Activated naive CD4-positive, alpha-beta T cell treated with anti-CD3 and anti-CD28 coated beads for 36 hours (primary cell): Measurements from ENCODE around the gene SEC61B. TPM values are rescaled to one million over a fixed set of nuclear protein-coding genes. Genes with fewer than 3 reads are reported as not detected.
"Not testable (repeated sequence)": the region's sequence is repeated elsewhere in the genome, so short reads cannot be mapped to it uniquely, and the experiment has no call there.

ENCODE experiments used
- CTCF ChIA-PET: fragments of 350-600 bp; sonication (Branson Sonifier 250); formaldehyde crosslinking; loops from one replicate; lab custom pipeline; 2021; ENCODE audit warnings: antibody characterized with exemption; lab: Charles Lee
- DNase-seq: peaks from one replicate; pipeline ENCODE4 v3.0.0-alpha.2; 2020
- H3K27ac Mint-ChIP-seq: one replicate; pipeline ENCODE4 v1.8.0; 2021; ENCODE audit warnings: mild to moderate bottlenecking, mixed read lengths
- H3K27me3 Mint-ChIP-seq: one replicate; pipeline ENCODE4 v1.8.0; 2021; ENCODE audit warnings: low read depth, mixed read lengths
- H3K36me3 Mint-ChIP-seq: one replicate; pipeline ENCODE4 v1.8.0; 2021; ENCODE audit warnings: low read depth, mixed read lengths
- H3K4me1 Mint-ChIP-seq: one replicate; pipeline ENCODE4 v1.8.0; 2021; ENCODE audit warnings: low read depth, mixed read lengths
- H3K4me3 Mint-ChIP-seq: one replicate; pipeline ENCODE4 v1.8.0; 2021; ENCODE audit warnings: mild to moderate bottlenecking, moderate library complexity, mixed read lengths
- H3K9me3 Mint-ChIP-seq: one replicate; pipeline ENCODE4 v1.8.0; 2021; ENCODE audit warnings: mixed read lengths
- intact Hi-C: fragments of 100-400 bp; cut with micrococcal nuclease; formaldehyde crosslinking; loops from one replicate; pipeline ENCODE4 v1.15.1; 2023
- total RNA-seq, 2 experiments: library from RNA; stranded (reverse); gene quantifications; one replicate each; pipeline ENCODE4 v1.2.3, GENCODE V29; 2021

The SEC61B gene
- total RNA-seq, 2 experiments from 2014 or later, result 105 TPM

DNA sequence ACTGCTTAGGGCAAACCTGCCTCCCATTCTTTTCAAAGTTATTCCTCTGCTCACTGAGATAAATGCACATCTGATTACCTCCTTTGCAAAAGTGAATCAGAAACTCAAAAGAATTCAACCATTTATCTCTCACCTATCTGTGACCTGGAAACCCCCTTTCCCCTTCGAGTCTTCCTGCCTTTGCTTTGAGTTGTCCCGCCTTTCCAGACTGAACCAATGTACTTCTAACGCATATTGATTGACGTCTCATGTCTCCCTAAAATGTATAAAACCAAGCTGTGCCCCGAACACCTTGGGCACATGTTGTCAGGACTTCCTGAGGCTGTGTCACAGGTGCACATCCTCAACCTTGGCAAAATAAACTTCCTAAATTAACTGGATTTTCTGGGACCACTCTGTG, 25.6 kb upstream of the SEC61B start:
- H3K27me3 Mint-ChIP-seq, H3K9me3 Mint-ChIP-seq, intact Hi-C loops, DNase-seq, H3K27ac Mint-ChIP-seq, H3K4me3 Mint-ChIP-seq, H3K4me1 Mint-ChIP-seq, H3K36me3 Mint-ChIP-seq: not testable (repeated sequence)
- CTCF ChIA-PET, result interaction anchor here (0.6 to 4.4 kb wide), 6 partner anchors 12 to 349 kb away, joined by 3 to 28 read pairs (median 3); no protein-coding TSS in a partner anchor

DNA sequence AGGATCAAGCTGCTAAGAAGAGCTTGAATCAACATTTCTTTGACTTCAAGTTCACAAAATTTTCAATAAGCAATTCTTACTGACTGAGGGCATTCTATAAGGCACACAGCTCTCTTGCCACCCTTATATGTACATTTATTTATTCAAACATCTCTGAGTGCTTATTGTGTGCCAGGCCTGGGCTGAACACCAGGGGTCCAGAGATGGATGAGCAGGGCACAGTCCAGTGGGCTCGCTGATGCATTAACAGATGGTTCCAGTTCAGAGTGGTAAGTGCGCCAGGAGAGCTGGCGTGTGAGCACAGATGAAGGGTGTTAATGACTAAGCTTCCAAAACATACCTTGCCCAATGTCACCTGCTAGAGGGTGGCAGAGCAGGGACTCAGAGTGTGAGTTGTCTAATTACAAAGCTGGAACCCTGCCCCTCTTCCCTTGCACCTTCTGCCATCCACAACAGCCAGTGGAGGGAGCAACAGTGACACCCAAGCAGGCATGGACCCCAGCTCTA, 24.9 kb upstream of the SEC61B start:
- no peak overlapping the region for H3K4me3 Mint-ChIP-seq
- intact Hi-C loops, result no loop called here
- no peaks in the 10 kb centered on the region for H3K36me3 Mint-ChIP-seq
- H3K27ac Mint-ChIP-seq, result no peak overlapping the region
- CTCF ChIA-PET, result interaction anchor here (0.6 to 4.4 kb wide), 5 partner anchors 12 to 798 kb away, joined by 3 to 28 read pairs (median 3); no protein-coding TSS in a partner anchor
- no peaks in the 10 kb centered on the region for H3K9me3 Mint-ChIP-seq
- DNase-seq, result no peak
- no peaks in the 10 kb centered on the region for H3K27me3 Mint-ChIP-seq
- peaks cover 2% of the 10 kb centered on the region for H3K4me1 Mint-ChIP-seq

DNA sequence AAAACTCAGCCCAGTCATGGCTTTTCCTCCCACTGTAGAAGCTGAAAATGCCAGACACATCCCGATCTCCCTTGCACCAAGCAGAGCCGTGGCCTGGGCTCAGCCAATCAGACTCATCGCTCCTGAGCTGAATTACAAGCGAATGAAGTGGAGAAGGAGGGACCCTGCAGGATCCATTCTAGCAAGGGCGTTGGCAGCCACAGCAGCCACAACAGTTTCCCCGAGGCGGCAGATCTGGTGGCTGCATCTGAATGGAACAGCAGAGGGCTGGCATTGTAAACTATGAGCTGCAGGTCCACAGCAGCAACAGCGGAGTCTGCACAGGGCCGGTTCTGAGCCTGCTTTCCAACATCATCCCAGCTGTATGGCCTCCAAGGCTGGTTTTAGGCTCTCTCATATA, 24.1 kb upstream of the SEC61B start:
- no peak overlapping the region for H3K4me3 Mint-ChIP-seq
- no peak overlapping the region for H3K27ac Mint-ChIP-seq
- CTCF ChIA-PET, result interaction anchor here (0.6 to 4.4 kb wide), 3 partner anchors 13 to 797 kb away, joined by 3 to 28 read pairs (median 4); no protein-coding TSS in a partner anchor
- no peaks in the 10 kb centered on the region for H3K36me3 Mint-ChIP-seq
- DNase-seq, result no peak
- H3K4me1 Mint-ChIP-seq, result peaks cover 2% of the 10 kb centered on the region
- H3K27me3 Mint-ChIP-seq, result no peaks in the 10 kb centered on the region
- intact Hi-C loops, result no loop called here
- H3K9me3 Mint-ChIP-seq, result no peaks in the 10 kb centered on the region

DNA sequence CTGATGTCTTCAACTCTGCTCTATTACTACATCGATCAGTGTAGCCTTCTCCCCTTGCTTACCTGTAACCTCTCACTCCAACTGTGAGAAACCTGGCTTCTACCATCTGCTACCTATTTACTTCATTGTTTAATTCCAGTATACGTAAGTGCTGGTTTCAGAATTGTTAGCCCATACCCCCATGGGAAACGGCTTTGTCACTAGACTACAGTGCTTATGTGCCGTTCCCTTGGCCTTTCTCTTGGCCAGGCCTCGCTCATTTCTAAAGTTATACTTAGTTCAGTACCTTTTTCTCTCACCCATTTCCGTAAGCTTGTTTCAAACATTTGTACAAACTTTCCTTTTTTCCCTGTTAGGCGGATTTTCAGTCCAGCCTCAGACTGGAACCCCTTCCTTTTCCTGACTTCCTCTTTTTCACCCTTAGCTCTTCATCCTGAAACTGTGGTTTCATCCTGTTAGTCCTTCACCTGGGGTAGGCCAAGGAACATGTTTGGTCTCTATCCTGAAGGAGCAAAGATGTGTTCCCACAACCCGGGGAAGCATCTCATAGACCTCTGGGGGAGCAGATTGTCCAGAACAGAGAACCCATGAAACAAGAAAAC, 22.0 kb upstream of the SEC61B start:
- no peak overlapping the region for H3K27ac Mint-ChIP-seq
- H3K27me3 Mint-ChIP-seq, result no peaks in the 10 kb centered on the region
- no peaks in the 10 kb centered on the region for H3K36me3 Mint-ChIP-seq
- intact Hi-C loops, result no loop called here
- peaks cover 2% of the 10 kb centered on the region for H3K4me1 Mint-ChIP-seq
- CTCF ChIA-PET, result interaction anchor here (4.4 kb wide), 1 partner anchor 15 kb away, joined by 28 read pairs; no protein-coding TSS in a partner anchor
- no peak overlapping the region for H3K4me3 Mint-ChIP-seq
- no peaks in the 10 kb centered on the region for H3K9me3 Mint-ChIP-seq
- DNase-seq, result no peak

DNA sequence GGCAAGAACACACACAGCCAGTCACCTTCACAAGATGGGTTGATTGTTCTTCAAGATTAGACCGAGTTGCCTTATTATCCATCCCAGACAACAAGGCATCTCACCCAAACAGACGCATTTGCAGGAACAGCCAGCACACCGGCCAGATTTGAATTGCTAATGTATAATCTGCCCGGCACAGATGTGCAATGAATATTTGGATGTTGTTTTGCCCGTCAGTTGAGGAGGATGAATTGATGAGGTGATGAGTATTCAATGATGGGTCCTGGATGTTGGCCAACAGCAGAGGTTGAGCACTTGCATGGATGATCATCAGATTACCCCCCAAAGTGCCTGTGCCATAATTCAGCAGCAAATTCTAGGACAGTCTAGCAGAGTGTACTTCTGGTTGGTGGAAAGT, 20.5 kb upstream of the SEC61B start:
- Mint-ChIP-seq H3K9me3 (peaks cover 7% of the 10 kb centered on the region), H3K36me3 (no peaks in the 10 kb centered on the region), H3K27me3 (no peaks in the 10 kb centered on the region), H3K4me3 (no peak overlapping the region), H3K27ac (no peak overlapping the region), H3K4me1 (peaks cover under 1% of the 10 kb centered on the region)
- CTCF ChIA-PET, result interaction anchor here (1.2 kb wide), 2 partner anchors 17 to 354 kb away, joined by 4 to 6 read pairs; no protein-coding TSS in a partner anchor
- intact Hi-C loops, result no loop called here
- no peak for DNase-seq

DNA sequence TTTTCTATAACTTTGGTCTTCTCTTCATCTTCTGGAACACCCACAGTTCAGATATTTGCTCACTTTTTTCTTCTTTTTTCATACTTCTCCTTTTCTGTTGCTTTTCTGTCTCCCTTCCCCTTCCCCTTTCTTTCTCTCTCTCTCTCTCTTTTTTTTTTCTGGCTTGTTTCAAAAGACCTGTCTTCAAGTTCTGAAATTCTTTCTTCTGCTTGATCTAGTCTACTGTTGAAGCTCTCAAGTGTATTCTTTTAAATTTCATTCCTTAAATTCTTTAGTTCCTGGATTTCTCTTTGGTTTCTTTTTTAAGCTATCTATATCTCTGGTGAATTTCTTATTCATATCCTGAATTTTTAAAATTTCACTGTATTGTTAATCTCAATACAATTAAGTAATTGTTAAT, 11.5 kb upstream of the SEC61B start:
- intact Hi-C loops, result no loop called here
- peaks cover 12% of the 10 kb centered on the region for H3K36me3 Mint-ChIP-seq
- CTCF ChIA-PET, result interaction anchor here (1.0 kb wide), 1 partner anchor 21 kb away, joined by 4 read pairs; no protein-coding TSS in a partner anchor
- peaks cover 32% of the 10 kb centered on the region for H3K9me3 Mint-ChIP-seq
- DNase-seq, result no peak
- H3K27ac Mint-ChIP-seq, result no peak overlapping the region
- H3K27me3 Mint-ChIP-seq, result no peaks in the 10 kb centered on the region
- no peaks in the 10 kb centered on the region for H3K4me1 Mint-ChIP-seq
- H3K4me3 Mint-ChIP-seq, result no peak overlapping the region

DNA sequence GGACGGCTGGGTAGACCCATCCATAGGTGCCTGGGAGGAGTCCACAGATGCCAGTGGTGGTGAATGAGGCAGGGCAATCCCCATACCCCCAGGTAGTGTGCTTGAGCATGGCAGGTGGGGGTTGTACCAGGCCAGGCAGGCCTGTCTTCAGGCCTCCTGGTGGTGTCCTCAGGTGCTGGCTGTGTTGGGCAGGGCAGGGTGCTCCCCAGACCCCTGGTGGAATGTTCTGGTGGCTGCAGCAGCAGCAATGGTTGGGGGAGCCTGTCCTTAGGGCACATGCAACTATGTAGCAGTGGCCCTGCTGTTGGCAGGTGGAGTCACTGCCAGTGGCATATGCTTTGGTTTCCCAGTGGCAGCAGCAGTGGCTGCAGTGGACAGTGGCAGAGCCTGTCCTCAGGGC, 10.3 kb upstream of the SEC61B start:
- intact Hi-C loops, result no loop called here
- no peak for DNase-seq
- H3K4me1 Mint-ChIP-seq, result peaks cover under 1% of the 10 kb centered on the region
- H3K9me3 Mint-ChIP-seq, result peaks cover 25% of the 10 kb centered on the region
- CTCF ChIA-PET, result interaction anchor here (1.2 kb wide), 1 partner anchor 214 kb away, joined by 3 read pairs; no protein-coding TSS in a partner anchor
- H3K4me3 Mint-ChIP-seq, result no peak overlapping the region
- peaks cover 17% of the 10 kb centered on the region for H3K36me3 Mint-ChIP-seq
- no peaks in the 10 kb centered on the region for H3K27me3 Mint-ChIP-seq
- no peak overlapping the region for H3K27ac Mint-ChIP-seq

DNA sequence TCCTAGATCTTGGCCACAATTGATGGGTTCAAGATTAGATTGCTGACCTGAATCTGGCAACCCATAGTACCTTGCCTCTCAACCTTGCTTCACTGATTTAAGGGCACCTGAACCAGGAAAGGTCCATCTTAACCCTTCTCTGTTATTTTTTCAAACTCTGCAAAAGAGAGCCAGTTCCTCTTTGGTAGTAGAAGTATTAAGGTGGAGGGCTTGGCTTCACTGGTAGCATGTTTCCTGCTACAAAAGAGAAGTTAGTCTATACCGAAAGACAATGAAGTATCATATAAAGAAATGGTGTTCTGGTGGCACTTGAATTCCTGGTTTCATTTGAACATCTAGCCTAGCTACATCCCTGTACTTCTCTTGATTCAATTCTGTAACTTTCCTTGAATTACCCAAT, 8.9 kb upstream of the SEC61B start:
- peaks cover 11% of the 10 kb centered on the region for H3K4me1 Mint-ChIP-seq
- no peak overlapping the region for H3K4me3 Mint-ChIP-seq

DNA sequence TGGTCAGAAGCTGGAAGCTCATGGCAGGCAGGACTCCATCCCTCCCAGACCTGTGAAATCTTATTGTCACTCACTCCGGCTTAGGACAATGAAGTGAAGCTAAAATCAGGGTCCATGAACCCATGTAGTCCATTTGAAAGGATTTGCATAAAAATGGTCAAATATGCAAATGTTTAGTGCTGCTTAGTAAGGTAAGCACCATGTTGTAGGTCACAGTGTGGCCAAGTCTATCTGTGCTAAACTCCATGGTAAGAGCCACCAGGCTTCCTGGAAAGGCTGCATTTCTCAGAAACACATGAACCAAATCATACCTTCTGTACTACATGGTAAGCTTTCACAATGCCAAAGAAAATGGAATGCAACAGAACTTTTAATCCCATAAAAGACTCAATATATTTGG, 6.0 kb upstream of the SEC61B start:
- H3K27me3 Mint-ChIP-seq, result no peaks in the 10 kb centered on the region
- intact Hi-C loops, result no loop called here
- no peak for DNase-seq
- no peak overlapping the region for H3K4me3 Mint-ChIP-seq
- no peak overlapping the region for H3K27ac Mint-ChIP-seq
- peaks cover 31% of the 10 kb centered on the region for H3K4me1 Mint-ChIP-seq
- peaks cover under 1% of the 10 kb centered on the region for H3K9me3 Mint-ChIP-seq
- CTCF ChIA-PET, result interaction anchor here (0.5 to 1.6 kb wide), 4 partner anchors 16 to 878 kb away, joined by 3 to 6 read pairs (median 4); no protein-coding TSS in a partner anchor
- peaks cover 36% of the 10 kb centered on the region for H3K36me3 Mint-ChIP-seq

More for the DNA sequence above, 8.9 kb upstream of the SEC61B start:
- H3K27me3 Mint-ChIP-seq, result no peaks in the 10 kb centered on the region
- H3K36me3 Mint-ChIP-seq, result peaks cover 28% of the 10 kb centered on the region
- no peak for DNase-seq
- intact Hi-C loops, result no loop called here
- H3K27ac Mint-ChIP-seq, result no peak overlapping the region
- CTCF ChIA-PET, result interaction anchor here (0.7 to 1.3 kb wide), 2 partner anchors 28 to 86 kb away, joined by 3 read pairs; no protein-coding TSS in a partner anchor
- H3K9me3 Mint-ChIP-seq, result peaks cover 15% of the 10 kb centered on the region

DNA sequence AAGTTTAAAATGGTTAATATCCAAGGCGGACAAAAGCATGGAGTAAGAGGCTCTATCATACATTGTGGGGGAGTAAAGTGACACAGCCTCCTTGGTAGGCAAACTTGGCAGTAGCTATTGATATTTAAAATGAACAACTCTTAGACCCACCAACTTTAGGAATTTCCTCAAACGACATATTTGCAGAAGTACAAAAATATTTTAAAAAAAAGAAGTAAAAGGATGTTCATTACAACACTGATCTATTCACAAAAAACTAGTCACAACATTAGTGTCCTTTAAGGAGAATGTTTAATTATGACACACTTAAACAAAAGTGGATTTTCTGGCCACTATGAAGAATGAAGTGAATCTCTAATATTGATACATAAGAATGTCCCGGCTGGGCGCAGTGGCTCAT, 2.1 kb upstream of the SEC61B start:
- Mint-ChIP-seq H3K36me3 (peaks cover 39% of the 10 kb centered on the region), H3K27me3 (no peaks in the 10 kb centered on the region), H3K4me3 (peak overlapping the region; percentile 38), H3K9me3 (no peaks in the 10 kb centered on the region), H3K27ac (no peak overlapping the region), H3K4me1 (peaks cover 55% of the 10 kb centered on the region)
- CTCF ChIA-PET, result interaction anchor here (0.8 to 5.4 kb wide), 3 partner anchors 12 to 35 kb away, joined by 3 to 44 read pairs (median 15); no protein-coding TSS in a partner anchor
- no peak for DNase-seq
- intact Hi-C loops, result loop anchor here (2.0 to 5.0 kb wide), 3 partner anchors 413 to 1377 kb away; partner anchors contain the start of genes GALNT12 and TEX10

DNA sequence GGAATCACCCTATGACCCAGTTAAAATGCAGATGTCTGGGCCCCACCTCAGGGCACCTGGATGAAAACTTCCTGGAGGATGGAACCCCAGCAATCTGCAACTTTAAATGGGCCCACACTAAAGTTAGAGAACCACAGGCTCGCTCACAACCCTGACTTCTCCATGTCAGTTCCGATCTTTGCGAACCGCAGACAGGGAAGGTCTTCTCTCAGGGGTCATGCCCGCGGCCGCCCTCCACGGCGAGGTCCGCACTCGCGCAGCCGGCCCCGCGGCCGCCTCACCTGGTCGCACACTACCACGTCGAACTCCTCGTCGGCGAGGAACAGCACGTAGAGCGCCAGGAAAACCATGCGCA, 839 bp upstream of the SEC61B start:
- H3K27ac Mint-ChIP-seq, result peak overlapping the region; percentile 13
- intact Hi-C loops, result loop anchor here (2.0 to 5.0 kb wide), 3 partner anchors 414 to 1376 kb away; partner anchors contain the start of genes GALNT12 and TEX10
- no peaks in the 10 kb centered on the region for H3K9me3 Mint-ChIP-seq
- CTCF ChIA-PET, result interaction anchor here (0.9 to 5.4 kb wide), 4 partner anchors 11 to 37 kb away, joined by 4 to 44 read pairs (median 14); no protein-coding TSS in a partner anchor
- peak overlapping the region; percentile 97 for H3K4me3 Mint-ChIP-seq
- no peaks in the 10 kb centered on the region for H3K27me3 Mint-ChIP-seq
- H3K4me1 Mint-ChIP-seq, result peaks cover 55% of the 10 kb centered on the region
- DNase-seq, result no peak
- peaks cover 30% of the 10 kb centered on the region for H3K36me3 Mint-ChIP-seq
